Middle frontal gyrus (tissue), 1 donor: ENCODE data around the gene BAG3.

Source experiments
- DNase-seq: peaks from one replicate; pipeline ENCODE4 v3.0.0-alpha.2; 2015; ENCODE audit warnings: low spot score; ENCODE audit errors: extremely low spot score

Gene BAG3

GRCh38 chr10:119725828-119726675 is 74.9 kb downstream of the BAG3 start, which contains the start of gene INPP5F:
Gene INPP5F (plus strand): TSS chr10:119726050. CDS start chr10:119726263, 213 bp downstream.
- peak; percentile 90 for DNase-seq

GRCh38 chr10:119726676-119727261 is 75.6 kb downstream of the BAG3 start:
- DNase-seq, result no peak
